ENCODE measurements around the gene ARFGAP1.
A peak's percentile ranks its signal among the peaks of the same experiment; 100 is the strongest.

The ARFGAP1 gene

DNA sequence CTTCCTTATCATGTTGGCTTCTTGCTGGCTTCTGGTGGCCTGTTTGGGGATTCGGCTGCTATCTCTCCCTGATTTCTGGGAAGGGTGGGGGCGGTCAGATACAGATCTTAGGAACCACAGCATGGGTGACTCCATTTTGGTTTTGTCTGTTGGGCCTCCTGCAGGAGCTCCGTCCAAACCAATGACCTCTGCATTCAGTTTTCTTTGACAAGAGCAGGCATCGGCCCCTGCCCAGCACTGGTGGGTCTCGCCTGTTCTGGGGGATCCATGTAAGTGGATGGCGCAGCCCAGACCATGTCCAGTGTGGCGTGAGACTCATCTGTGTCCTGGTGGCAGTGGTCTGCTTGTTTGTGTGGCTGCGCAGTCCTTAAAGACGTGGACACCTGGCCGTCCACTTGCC, 8.6 kb upstream of the ARFGAP1 start:
- TF ChIP-seq Cebpa-rat (IDR thresholded peaks at IDR 0.05), result no peak
- Histone ChIP-seq H3K36me3 (no peaks in the 10 kb centered on the region), H3K4me1 (peaks cover 23 to 63% (median 51%) of the 10 kb centered on the region in 10 experiments; a peak in 19 of 20 replicates), H3K9ac (no peak overlapping the region), H3K27me3 (peaks cover 0 to 44% (median 5%) of the 10 kb centered on the region in 11 experiments; a peak in 13 of 22 replicates), H3K4me2 (no peak overlapping the region), H4K20me1 (peaks cover 0 to 30% (median 16%) of the 10 kb centered on the region in 11 experiments; a peak in 14 of 22 replicates), H3K4me3 (no peak overlapping the region), H3K27ac (no peak overlapping the region), H3K9me3 (replicated peaks in 1 of 11) (0 out of 22 replicates have a peak, but pooled peaks cover 0 to 3% (median 0%) of the 10 kb centered on the region in 11 experiments)

DNA sequence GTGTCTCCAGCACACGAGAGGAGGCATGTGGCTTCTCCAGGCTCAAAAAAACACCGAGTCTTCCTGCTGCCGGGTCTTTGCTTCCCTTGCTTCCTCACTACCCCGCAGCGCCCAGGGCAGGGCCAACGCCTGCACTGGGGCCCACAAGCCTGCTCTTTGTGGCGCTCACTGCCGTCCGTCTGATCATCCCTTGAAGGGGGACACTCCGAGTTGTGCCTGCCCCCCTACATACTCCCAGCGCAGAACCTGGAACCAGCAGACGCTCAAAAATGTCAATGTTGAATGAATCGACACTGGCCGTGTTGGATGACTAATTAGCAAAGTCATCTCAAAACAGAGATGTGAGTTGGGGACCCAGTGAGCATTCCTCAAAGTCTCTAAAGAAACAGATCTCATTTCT, 8.1 kb upstream of the ARFGAP1 start:
- Histone ChIP-seq H3K27ac (no peak overlapping the region), H3K4me1 (peaks cover 17 to 58% (median 46%) of the 10 kb centered on the region in 10 experiments; a peak in 19 of 20 replicates), H3K4me3 (no peak overlapping the region), H3K9ac (no peak overlapping the region), H3K36me3 (no peaks in the 10 kb centered on the region), H3K9me3 (replicated peaks in 1 of 11) (no peaks in the 10 kb centered on the region), H3K27me3 (peaks cover 0 to 39% (median 5%) of the 10 kb centered on the region in 11 experiments; a peak in 13 of 22 replicates), H4K20me1 (peaks cover 0 to 26% (median 16%) of the 10 kb centered on the region in 11 experiments; a peak in 14 of 22 replicates), H3K4me2 (no peak overlapping the region)
- TF ChIP-seq Cebpa-rat (IDR thresholded peaks at IDR 0.05), result no peak

GRCh38 chr20:63265891-63266515, 6.6 kb upstream of the ARFGAP1 start:
- Histone ChIP-seq H3K4me3 (no peak overlapping the region), H3K27ac (no peak overlapping the region), H3K27me3 (peaks cover under 1 to 27% (median 11%) of the 10 kb centered on the region in 11 experiments; a peak in 14 of 22 replicates), H3K4me2 (no peak overlapping the region), H4K20me1 (peaks cover 0 to 14% (median 3%) of the 10 kb centered on the region in 11 experiments; a peak in 10 of 22 replicates), H3K9ac (no peak overlapping the region), H3K4me1 (peaks cover 10 to 43% (median 32%) of the 10 kb centered on the region in 10 experiments; a peak in 19 of 20 replicates), H3K9me3 (replicated peaks in 1 of 11) (no peaks in the 10 kb centered on the region), H3K36me3 (no peaks in the 10 kb centered on the region)
- no peak for TF ChIP-seq Cebpa-rat (IDR thresholded peaks at IDR 0.05)

DNA sequence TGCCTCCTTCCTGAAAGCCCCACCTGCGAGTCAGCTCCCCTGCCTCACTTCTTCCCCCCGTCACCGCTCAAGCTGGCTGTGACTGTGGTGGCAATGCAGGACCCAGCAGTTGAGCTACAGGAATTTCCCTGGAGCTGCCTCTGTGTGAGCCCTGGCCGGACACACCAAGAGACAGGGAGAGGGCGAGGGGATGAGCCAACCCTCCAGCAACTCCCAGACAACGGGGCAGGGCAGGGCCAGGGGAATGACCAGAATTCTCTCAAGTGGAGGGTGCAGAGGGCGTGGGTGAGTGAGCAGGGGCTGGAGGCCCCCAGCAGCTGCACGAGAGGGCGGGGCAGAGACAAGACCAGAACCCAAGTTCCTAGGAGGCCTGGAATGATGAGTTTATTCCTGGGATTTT, 4.9 kb upstream of the ARFGAP1 start:
- Histone ChIP-seq H3K27ac (no peak overlapping the region), H3K27me3 (peaks cover 6 to 23% (median 12%) of the 10 kb centered on the region in 11 experiments; a peak in 13 of 22 replicates), H4K20me1 (0 out of 22 replicates have a peak, but pooled peaks cover 0 to 5% (median 0%) of the 10 kb centered on the region in 11 experiments), H3K9ac (no peak overlapping the region), H3K4me3 (no peak overlapping the region), H3K4me1 (peaks cover 3 to 34% (median 21%) of the 10 kb centered on the region in 10 experiments; a peak in 16 of 20 replicates), H3K4me2 (peak overlapping the region in 8 of 11 experiments; percentile 36 to 65 (median 48); a peak in 15 of 22 replicates), H3K36me3 (no peaks in the 10 kb centered on the region), H3K9me3 (replicated peaks in 1 of 11) (no peaks in the 10 kb centered on the region)
- no peak for TF ChIP-seq Cebpa-rat (IDR thresholded peaks at IDR 0.05)

DNA sequence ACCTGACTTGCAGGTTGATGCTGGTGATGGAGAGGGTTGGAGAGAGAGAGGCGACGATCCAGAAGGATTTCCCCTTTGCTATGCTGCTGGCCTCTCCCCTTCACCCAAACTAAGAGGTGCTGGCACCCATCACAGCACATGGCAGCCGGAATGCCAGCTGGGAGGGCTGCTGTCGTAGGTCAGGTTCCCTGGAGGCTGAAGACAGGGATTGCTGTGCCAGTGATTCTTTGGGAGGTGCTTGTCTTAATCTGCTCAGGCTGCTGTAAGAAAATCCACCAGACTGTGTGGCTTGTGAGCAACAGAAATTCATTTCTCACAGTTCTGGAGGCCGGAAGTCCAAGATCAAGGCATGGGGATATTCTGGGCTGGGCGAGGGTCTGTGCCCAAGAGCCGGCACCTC, 4.4 kb upstream of the ARFGAP1 start:
- Histone ChIP-seq H3K36me3 (no peaks in the 10 kb centered on the region), H3K4me2 (peak overlapping the region in 7 of 11 experiments; percentile 36 to 65 (median 54); a peak in 12 of 22 replicates), H3K9me3 (replicated peaks in 1 of 11) (no peaks in the 10 kb centered on the region), H4K20me1 (peaks cover 0 to 5% (median 2%) of the 10 kb centered on the region in 11 experiments; a peak in 5 of 22 replicates), H3K4me1 (peaks cover 3 to 31% (median 19%) of the 10 kb centered on the region in 10 experiments; a peak in 16 of 20 replicates), H3K27me3 (peaks cover 5 to 19% (median 12%) of the 10 kb centered on the region in 11 experiments; a peak in 12 of 22 replicates), H3K9ac (no peak overlapping the region), H3K27ac (no peak overlapping the region), H3K4me3 (no peak overlapping the region)
- no peak for TF ChIP-seq Cebpa-rat (IDR thresholded peaks at IDR 0.05)

- no peak for TF ChIP-seq Cebpa-rat (IDR thresholded peaks at IDR 0.05)
- Histone ChIP-seq H3K4me3 (no peak overlapping the region), H3K36me3 (no peaks in the 10 kb centered on the region), H4K20me1 (peaks cover 4 to 10% (median 8%) of the 10 kb centered on the region in 11 experiments; a peak in 20 of 22 replicates), H3K4me2 (0 out of 22 replicates have a peak overlapping the region, but pooled peaks of 3 of the 11 experiments have one; percentile 40 to 57 (median 57)), H3K4me1 (peaks cover 7 to 36% (median 24%) of the 10 kb centered on the region in 10 experiments), H3K9me3 (replicated peaks in 1 of 11) (no peaks in the 10 kb centered on the region), H3K9ac (no peak overlapping the region), H3K27me3 (peaks cover 5 to 19% (median 12%) of the 10 kb centered on the region in 11 experiments; a peak in 12 of 22 replicates), H3K27ac (no peak overlapping the region)
Observed at GRCh38 chr20:63268671-63269439, 3.8 kb upstream of the ARFGAP1 start.

GRCh38 chr20:63269724-63270123, 2.9 kb upstream of the ARFGAP1 start:
- Histone ChIP-seq H3K36me3 (peaks cover 0 to 4% (median 0%) of the 10 kb centered on the region in 11 experiments; a peak in 5 of 22 replicates), H3K4me1 (peaks cover 15 to 42% (median 31%) of the 10 kb centered on the region in 10 experiments), H3K9ac (no peak overlapping the region), H3K9me3 (replicated peaks in 1 of 11) (no peaks in the 10 kb centered on the region), H3K4me3 (no peak overlapping the region), H3K27me3 (peaks cover 0 to 19% (median 12%) of the 10 kb centered on the region in 11 experiments; a peak in 11 of 22 replicates), H3K4me2 (no peak overlapping the region), H3K27ac (no peak overlapping the region), H4K20me1 (peaks cover 12 to 18% (median 15%) of the 10 kb centered on the region in 11 experiments)
- no peak for TF ChIP-seq Cebpa-rat (IDR thresholded peaks at IDR 0.05)

GRCh38 chr20:63270606-63271325, 1.8 kb upstream of the ARFGAP1 start:
- no peak overlapping the region for H3K9ac ChIP-seq
- H3K27me3 ChIP-seq, result peaks cover 0 to 19% (median 12%) of the 10 kb centered on the region in 11 experiments; a peak in 11 of 22 replicates
- no peak overlapping the region for H3K4me2 ChIP-seq
- no peaks in the 10 kb centered on the region for H3K9me3 ChIP-seq (replicated peaks in 1 of 11)
- H4K20me1 ChIP-seq, result peaks cover 22 to 28% (median 26%) of the 10 kb centered on the region in 11 experiments
- H3K4me1 ChIP-seq, result peaks cover 19 to 48% (median 35%) of the 10 kb centered on the region in 10 experiments
- peaks cover 4 to 14% (median 7%) of the 10 kb centered on the region in 11 experiments; a peak in 21 of 22 replicates for H3K36me3 ChIP-seq
- no peak overlapping the region for H3K4me3 ChIP-seq
- H3K27ac ChIP-seq, result no peak overlapping the region
- TF ChIP-seq Cebpa-rat (IDR thresholded peaks at IDR 0.05), result no peak
